Stomach (tissue), 4 donors: Measurements from ENCODE around the gene C2orf92.

Source experiments
- EP300 ChIP-seq: sonication (generic); formaldehyde crosslinking; IDR thresholded peaks from one replicate; pipeline ENCODE4 v1.6.1; 2017; ENCODE audit warnings: antibody characterized with exemption
- POLR2A ChIP-seq, 4 donors: fragments of 450-650 bp; IDR thresholded peaks; one replicate each; pipeline ENCODE4 v1.6.1; 2016; ENCODE audit warnings: antibody characterized with exemption in 4 of 4, control low read depth in 2 of 4, mild to moderate bottlenecking in 1 of 4, moderate library complexity in 1 of 4
- TF ChIP-seq, protein P1 (sequence below), 7 experiments: fragments of 450-650 bp in 4 of 7; fragments of 200-600 bp in 3 of 7; sonication (generic) in 3 of 7; IDR thresholded peaks; one replicate each; pipeline ENCODE4 v1.5.1; 2016 to 2019; ENCODE audit warnings: antibody characterized with exemption in 7 of 7, control low read depth in 2 of 7, mild to moderate bottlenecking in 1 of 7

DNA sequence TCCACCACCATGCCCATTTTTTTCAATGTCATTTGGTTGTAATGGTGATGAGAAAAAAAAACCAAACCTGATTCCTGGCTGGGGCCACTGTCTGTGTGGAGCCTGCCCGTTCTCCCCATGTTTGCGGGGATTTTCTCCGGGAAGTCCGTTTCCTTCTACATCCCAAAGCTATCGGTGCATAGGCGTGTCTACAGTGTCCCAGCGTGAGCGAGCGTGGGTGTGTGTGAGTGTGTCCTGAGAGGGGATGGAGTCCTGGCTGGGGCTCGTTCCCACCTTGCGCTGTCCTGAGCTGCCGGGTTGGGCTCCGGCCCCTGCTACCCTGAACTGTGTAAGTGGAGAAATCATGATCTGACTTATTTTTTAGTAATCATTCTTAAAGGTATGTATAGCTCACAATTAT is 36.6 kb downstream of the C2orf92 start:
- TF ChIP-seq POLR2A (IDR thresholded peaks at IDR 0.05) (no peak), EP300 (no peak)
- TF ChIP-seq, protein P1, sequence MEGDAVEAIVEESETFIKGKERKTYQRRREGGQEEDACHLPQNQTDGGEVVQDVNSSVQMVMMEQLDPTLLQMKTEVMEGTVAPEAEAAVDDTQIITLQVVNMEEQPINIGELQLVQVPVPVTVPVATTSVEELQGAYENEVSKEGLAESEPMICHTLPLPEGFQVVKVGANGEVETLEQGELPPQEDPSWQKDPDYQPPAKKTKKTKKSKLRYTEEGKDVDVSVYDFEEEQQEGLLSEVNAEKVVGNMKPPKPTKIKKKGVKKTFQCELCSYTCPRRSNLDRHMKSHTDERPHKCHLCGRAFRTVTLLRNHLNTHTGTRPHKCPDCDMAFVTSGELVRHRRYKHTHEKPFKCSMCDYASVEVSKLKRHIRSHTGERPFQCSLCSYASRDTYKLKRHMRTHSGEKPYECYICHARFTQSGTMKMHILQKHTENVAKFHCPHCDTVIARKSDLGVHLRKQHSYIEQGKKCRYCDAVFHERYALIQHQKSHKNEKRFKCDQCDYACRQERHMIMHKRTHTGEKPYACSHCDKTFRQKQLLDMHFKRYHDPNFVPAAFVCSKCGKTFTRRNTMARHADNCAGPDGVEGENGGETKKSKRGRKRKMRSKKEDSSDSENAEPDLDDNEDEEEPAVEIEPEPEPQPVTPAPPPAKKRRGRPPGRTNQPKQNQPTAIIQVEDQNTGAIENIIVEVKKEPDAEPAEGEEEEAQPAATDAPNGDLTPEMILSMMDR (IDR thresholded peaks at IDR 0.05): no peak
